GM18907 (cell line): ENCODE results near the gene ARHGAP24.

ENCODE experiments used
- ATAC-seq: cut with Tn5 transposase; IDR thresholded peaks from one replicate; pipeline ENCODE4 v1.9.1; 2021; ENCODE audit warnings: mild to moderate bottlenecking, moderate library complexity; ENCODE audit not compliant: unreplicated experiment

The ARHGAP24 gene

GRCh38 chr4:85577307-85577706, 102.4 kb downstream of the ARHGAP24 start:
- no peak for ATAC-seq

DNA sequence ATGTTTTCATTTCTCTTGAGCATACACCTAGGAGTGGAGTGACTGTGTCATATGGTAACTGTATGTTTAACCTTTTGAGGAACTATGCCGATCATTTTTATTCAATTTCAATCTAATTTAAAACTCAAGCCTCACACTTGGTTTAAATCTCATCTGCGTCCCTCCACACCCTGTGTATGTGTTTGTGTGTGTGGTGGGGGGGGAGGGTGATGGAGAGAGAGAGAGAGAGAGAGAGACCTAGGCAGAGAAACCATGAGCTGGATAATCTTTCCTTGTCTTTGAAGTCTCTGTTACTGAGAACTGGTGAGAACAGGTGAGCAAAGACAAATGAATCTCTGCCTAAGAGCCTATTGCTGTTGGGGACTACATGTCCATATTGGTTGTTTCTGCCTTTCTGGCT, 105.0 kb downstream of the ARHGAP24 start:
- no peak for ATAC-seq

- no peak for ATAC-seq
Observed at GRCh38 chr4:85580489-85580888, 105.5 kb downstream of the ARHGAP24 start.

DNA sequence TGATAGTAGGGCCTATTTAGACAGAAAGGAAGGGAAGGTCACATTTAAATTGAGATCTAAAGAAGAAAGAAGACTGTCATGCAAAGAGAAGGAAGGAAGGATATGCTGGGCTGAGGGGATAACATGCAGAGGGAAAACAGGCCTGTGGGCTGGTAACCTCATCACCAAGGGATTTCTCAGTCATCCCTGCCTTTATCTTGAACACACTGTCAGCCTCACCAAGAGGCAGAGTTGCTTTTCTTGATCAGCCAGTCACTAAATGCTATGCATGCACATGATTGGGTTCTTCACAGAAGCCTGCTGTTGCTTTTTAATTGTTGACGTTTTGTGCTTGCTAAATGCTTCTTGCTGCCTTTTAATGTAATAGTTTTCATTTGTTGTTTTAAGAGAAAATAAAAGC, 113.0 kb downstream of the ARHGAP24 start:
- ATAC-seq: no peak

- no peak for ATAC-seq
Observed at GRCh38 chr4:85591406-85592098, 116.6 kb downstream of the ARHGAP24 start.

DNA sequence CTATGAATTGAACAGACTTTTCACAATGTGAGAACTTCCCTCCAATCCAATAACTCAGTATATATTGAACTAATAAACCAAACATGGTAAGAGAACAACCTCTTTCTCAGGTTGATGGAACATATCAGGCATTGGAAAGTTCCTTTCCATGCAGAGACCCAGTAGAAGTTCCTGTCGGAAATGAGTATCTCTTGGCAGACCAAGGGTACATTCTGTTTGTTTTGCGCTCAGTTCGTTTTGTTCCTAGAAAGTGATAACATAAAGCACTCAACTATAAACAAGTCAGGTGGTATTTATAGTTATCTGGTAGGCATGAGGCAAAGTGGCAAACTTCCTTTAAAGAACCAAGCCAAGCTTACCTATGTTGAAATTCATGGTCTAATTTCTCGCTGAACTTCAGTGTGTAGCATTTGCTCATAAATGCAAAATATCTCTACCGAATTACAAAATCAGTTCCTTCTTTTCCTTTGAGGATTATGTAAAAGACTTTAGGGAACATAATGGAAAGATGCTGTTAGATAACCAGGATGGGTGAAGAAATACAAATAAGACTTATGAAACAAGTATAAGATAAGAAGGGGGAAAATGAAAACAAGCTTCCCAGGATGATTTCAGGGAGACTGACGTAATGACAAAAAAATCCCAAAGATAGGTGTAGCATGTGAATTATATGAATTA, 120.3 kb downstream of the ARHGAP24 start:
- no peak for ATAC-seq

DNA sequence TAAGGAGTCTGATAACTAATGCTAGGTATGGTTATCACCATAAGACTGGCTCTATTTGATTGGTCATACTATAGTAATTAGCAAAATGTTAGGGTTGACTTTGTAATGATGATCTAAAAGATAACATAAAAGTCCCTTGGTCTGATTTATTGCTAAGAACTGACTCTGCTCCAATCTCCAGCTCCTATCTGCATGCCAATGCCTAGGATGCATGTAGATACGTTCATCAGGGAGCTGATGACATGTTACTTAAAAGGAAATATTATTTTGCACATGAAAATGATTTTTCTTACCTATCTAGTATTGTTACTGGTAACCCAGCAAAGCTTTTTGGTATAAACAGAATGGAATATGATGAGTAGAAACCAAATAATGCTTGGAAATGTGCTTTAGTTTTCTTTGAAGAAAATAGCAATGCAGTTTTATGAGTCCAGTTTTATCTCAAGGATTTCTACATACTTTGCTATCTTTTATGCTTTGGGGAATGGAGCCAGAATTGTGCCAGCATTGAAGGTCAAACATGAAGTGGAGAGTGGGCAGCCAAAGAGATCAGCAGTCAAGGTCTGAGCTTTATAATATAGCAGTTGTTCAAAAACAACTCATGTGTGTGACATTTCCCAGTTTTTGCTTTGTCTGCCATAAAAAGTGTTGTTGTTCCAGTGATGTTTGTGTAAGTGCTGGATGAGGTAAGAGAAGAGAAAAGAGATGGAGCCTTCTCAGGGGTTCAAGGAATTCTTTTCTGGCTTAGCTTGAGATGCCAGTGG, 121.0 kb downstream of the ARHGAP24 start:
- ATAC-seq: no peak

DNA sequence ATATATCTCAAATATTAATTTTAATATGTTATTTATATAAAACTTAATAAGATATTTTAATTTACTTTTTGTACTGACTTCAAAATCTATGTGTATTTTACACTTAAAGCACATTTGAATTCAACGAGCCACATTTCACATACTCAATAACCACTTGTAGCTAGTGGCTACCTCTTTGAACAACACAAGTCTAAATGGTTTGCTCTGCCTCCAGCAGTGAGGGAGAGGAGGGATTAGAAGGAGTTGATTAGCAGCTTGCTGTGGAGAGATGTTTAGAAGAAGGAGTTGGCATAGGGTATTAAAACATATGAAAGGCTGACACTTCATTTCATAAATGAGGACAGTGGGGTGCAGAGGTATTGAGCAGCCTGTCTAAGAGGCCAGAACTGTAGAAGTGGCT, 124.0 kb downstream of the ARHGAP24 start:
- no peak for ATAC-seq

DNA sequence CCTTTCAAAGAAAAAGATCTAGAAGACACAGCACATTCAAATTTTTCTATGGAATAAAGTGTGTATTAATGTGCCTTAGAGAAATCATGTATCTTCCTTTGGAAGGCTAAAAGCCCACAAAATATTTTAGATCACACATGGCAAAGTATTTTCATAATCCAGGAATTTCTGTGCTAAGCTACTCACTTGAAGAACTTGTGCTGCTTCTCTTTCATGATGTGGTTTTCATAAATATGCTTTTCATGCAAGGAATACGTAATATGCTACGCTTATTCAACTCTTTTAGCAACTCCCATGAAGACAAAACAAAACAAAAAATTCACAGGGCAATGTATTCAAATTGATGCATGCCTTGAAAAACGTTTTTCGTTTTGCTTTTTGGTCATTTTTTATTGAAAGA, 125.6 kb downstream of the ARHGAP24 start:
- ATAC-seq: no peak

- ATAC-seq: peak; percentile 60
Observed at GRCh38 chr4:85603437-85604336, 128.7 kb downstream of the ARHGAP24 start.

DNA sequence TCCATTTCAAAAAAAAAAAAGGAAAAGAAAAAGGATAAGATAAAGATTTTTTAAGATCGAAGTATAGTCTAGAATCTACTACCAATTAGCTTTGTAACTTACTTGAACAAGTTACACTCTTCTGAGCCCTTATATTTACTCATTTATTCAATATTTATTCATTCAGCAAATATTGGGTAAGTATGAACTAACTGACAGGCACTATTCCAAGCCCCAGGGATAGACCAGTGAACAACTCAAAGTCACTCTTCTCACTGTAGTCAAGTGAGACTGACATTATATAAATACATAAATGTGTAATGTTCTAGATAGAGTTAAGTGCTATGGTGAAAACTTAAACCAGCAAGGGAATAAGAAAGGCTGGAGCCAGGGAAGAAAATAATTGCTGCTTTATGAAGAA, 131.6 kb downstream of the ARHGAP24 start:
- ATAC-seq: no peak

DNA sequence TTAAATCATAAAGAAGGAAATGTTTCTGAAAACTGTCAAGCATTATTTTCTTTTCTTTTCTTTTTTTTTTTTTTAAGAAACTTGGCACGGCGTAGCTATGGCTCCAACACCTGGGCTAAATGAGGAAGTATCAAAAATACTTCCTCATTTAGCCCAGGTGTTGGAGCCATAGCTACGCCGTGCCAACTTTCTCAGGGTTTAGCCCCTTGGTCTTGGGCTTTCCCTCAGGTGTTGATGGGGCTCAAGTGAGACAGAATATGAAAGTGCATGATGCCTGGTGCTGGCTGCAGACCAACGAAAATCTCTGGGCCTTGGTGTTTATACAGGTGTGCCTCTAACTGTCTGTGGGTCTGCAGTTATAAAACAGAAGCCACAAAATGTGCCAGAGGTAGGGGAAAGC, 132.7 kb downstream of the ARHGAP24 start:
- ATAC-seq: peak; percentile 74

DNA sequence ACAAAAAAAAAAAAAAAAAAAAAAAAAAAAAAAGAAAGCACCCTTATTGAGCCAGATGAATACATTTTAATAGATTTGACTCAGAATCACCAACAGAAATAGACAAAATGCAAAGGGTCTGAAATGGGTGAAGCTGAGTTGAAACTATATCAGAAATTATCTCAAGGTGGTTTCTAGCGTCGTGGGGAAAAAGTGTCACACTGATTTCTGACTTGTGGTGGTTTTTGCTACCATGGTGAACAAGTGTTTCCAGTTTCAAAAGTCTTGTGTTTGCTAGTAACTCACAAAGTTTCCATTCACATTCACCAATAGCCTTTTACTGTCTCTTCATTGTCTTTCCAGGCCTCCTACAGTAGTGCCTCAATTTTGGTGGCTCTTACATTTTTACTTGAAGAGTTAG, 135.5 kb downstream of the ARHGAP24 start:
- ATAC-seq: peak; percentile 93

DNA sequence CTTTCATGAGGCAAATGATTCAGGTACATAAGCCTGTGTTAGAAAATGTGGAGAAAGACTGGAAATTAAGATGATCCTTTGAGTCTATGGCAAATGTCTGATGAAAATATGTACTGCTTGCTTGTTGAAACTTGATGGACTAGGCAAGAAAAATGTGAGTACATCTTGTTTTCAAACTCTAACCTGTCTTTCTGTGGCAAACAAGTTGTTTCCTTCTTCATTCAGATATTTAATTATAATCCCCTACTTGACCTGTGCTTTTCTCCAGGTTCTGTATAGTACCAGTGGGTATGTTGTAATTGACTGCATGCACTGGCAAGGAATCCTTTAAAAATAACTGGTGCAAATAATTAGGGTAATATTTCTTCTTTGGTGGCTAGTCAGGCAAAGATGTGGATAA, 136.7 kb downstream of the ARHGAP24 start:
- no peak for ATAC-seq

DNA sequence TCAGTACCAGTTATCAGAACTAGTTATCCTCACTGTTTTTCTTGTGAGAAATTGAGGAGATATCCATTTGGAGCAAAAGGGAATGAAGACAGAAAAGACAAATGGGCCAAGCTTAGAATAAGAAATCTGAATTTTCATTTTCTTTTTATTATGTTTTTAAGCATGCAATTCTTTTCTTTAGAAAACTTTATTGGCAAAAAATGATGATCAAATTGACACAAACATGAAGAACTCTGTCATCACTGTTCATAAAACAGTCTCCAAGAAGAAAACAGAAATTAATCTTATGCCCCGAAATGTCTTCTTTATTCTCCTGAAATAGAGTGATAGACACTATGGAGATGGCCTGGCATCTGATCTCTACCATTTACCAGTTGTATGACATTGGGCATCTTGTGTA, 139.0 kb downstream of the ARHGAP24 start:
- no peak for ATAC-seq

GRCh38 chr4:85615952-85616351, 141.0 kb downstream of the ARHGAP24 start:
- no peak for ATAC-seq

- ATAC-seq: no peak
Observed at GRCh38 chr4:85617202-85617601, 142.3 kb downstream of the ARHGAP24 start.

GRCh38 chr4:85632981-85633380, 158.0 kb downstream of the ARHGAP24 start:
- no peak for ATAC-seq

- ATAC-seq: no peak
Observed at GRCh38 chr4:85637778-85638177, 162.8 kb downstream of the ARHGAP24 start.

DNA sequence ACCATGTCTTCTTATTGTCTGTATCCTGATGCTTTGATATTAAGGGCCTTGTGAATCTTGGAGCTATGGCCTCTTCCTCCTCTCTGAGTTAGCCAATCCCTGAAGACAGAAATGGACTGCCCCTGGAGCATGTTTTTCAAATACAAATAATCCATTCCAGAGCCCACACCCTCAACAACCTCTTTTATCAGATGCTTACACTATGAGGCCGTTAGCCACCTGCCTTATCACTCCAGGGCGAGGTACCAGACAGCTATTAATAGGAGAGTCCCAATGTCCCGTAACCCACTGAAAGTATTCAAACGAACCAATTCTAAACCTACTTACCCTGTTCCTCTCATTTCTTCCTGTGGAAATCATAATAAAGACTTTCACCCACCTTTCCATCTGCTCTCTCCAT, 165.0 kb downstream of the ARHGAP24 start:
- ATAC-seq: no peak
